Measurements from ENCODE around the gene CCDC57.

GRCh38 chr17:82083009-82083408 is 129.6 kb downstream of the CCDC57 start:
- TF ChIP-seq E2F6 (IDR thresholded peaks at IDR 0.05) (no peak), EP300 (IDR thresholded peaks at IDR 0.05; ENCODE audit: borderline replicate concordance in 1 of 2, low read depth in 2 of 2, low read length in 2 of 2) (no peak), FOSL1 (IDR thresholded peaks at IDR 0.05; ENCODE audit: insufficient read depth, low read depth, low read length) (no peak), CTCF (IDR thresholded peaks at IDR 0.05; ENCODE audit: control extremely low read depth in 1 of 3, insufficient read depth in 1 of 3, low read depth in 1 of 3, low read length in 3 of 3) (no peak), EZH2 (IDR thresholded peaks at IDR 0.05; ENCODE audit: low read depth, low read length, severe bottlenecking) (no peak), JUND (IDR thresholded peaks at IDR 0.05; ENCODE audit: low read length) (no peak), POLR2A (IDR thresholded peaks at IDR 0.05; ENCODE audit: control extremely low read depth in 1 of 2, low read depth in 2 of 2, low read length in 2 of 2) (no peak), BCL11A (IDR thresholded peaks at IDR 0.05; ENCODE audit: low read depth in 2 of 2, low read length in 2 of 2) (no peak), CREB1 (IDR thresholded peaks at IDR 0.05) (no peak), JUN (IDR thresholded peaks at IDR 0.05; ENCODE audit: low read depth, low read length) (no peak), POLR2AphosphoS5 (IDR thresholded peaks at IDR 0.05; ENCODE audit: low read depth, low read length) (no peak), TEAD4 (IDR thresholded peaks at IDR 0.05; ENCODE audit: low read depth, low read length) (no peak), RBBP5 (IDR thresholded peaks at IDR 0.05; ENCODE audit: borderline replicate concordance, low read depth, low read length) (no peak)
